T-helper 2 cell treated with Interferon-gamma antibody and Interleukin-4, amounts not matched to agents 100 ng/mL and 5 ng/mL, for 36 hours (primary cell): ENCODE results near the gene GALNT2. TPM values are rescaled to one million over a fixed set of nuclear protein-coding genes. Genes with fewer than 3 reads are reported as not detected.

Source experiments
- intact Hi-C: fragments of 100-400 bp; cut with micrococcal nuclease; formaldehyde crosslinking; loops from one replicate; pipeline ENCODE4 v1.15.1; 2023
- total RNA-seq: library from RNA; stranded (reverse); gene quantifications from 2 replicates; pipeline ENCODE4 v1.2.3, GENCODE V29; 2022

The GALNT2 gene
- total RNA-seq, 1 donor from 2014 or later: 26.6 TPM

DNA sequence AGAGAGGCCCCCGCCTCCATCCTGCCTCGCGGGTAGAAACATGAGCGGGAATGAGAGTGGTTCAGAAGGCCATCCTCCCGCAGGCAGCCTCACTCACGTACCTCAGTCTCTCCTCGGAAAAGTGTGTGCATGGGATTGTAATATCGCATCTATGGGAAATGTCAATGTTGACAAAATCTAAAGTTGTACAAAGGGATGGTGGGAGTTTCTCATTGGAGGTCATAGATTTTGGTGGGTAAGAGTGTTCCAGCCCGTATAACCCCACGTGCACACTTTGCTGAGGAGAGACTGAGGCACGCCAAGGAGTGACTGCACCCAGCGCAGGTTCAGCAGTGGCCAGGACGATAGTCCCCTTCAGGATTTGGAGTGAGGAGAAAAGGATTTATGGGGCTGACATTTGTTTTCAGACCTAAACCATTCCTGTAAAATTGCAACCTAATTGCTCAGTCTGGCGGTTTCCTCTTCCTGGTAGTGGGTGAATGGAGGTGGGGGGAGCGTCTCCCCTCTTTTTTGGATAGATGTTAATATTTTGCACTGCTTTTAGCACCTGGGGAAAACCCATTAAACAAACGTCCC, 59.6 kb downstream of the GALNT2 start:
- intact Hi-C loops: loop anchor here (2.0 kb wide), 1 partner anchor 60 kb away; the partner anchor contains the start of gene GALNT2

DNA sequence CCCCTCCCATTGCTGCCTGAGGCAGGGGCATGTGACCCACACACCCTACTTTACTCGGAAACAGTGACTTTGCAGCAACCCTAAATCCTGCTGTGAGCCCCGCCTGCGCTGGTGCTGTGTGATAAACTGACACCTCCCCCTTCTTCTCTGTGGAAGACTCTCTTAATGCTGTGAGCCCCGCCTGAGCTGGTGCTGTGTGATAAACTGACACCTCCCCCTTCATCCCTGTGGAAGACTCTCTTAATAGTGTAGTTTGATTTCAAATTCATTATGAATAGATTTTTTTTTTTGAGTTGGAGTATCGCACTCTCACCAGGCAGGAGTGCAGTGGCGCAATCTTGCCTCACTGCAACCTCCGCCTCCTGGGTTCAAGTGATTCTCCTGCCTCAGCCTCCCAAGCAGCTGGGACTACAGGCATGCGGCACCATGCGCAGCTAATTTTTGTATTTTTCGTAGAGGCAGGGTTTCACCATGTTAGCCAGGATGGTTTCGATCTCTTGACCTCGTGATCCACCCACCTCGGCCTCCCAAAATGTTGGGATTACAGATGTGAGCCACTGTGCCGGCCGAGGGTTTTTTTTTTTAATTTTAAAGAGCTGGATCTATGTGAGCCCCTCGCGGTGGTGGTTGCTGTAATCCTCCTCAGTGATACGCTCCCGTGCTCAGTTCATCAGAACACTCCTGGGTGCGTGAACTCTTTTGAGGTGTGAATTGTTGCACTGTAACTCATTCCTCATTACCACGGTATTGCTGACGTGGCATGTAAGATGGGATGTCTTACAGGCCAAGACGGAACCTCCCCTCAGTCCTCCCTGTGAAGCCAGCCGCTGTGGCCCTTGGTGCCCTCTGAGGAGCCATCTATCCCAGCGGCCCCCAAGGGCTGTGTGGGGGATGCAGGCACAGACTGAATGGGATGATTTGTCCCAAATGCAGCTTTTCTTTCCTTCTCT, 60.3 kb downstream of the GALNT2 start:
- intact Hi-C loops: loop anchor here (2.0 kb wide), 1 partner anchor 61 kb away; the partner anchor contains the start of gene GALNT2

DNA sequence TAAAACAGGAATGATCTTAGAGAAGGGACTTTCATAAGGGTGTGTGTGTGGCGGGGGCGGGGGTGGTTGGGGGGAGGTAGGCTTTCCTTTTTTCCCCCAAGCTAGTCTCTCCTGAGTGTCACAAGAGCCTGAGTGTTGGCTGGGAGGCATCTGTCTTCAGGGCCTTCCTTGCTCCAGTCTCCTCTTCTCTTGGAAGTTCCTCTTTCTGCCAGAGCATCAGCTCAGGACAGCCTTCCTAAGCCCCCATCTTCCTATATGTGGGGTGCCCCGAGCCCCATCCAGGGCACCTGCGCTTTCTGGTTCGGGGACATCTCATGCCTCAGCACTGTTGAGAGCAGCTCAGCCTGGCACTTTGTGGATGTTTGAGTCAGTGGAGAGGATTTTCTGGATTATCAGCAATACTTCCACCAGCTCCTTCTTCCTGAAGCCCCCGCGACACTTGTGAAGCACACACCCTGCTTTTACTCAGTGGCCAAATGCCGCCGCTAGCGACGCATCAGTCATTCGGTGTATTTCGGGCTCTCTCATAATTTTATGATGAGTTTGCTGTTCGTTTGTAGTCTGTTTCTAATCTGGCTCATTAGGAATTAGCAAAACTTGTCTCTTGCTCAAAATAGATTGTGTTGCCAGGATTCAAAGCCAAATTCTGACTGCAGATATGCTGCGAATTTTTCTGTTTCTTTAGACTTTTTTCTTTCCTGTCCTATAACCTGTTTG, 61.7 kb downstream of the GALNT2 start:
- intact Hi-C loops: no loop called here

DNA sequence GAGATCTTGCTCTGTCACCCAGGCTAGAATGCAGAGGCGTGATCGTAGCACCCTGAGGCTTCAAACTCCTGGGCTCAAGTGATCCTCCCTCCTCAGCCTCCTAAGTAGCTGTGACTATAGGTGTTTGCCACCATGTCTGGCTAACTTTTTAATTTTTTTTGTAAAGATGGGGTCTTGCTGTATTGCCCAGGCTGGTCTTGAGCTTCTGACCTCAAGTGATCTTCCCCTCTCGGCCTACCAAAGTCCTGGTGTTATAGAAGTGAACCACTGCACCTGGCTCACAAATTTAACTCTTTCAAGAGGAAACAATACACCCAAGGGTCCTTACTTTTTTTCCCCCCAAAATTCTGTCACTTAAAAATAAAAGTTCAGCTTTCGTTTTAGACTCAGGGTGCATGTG, 62.3 kb downstream of the GALNT2 start:
- intact Hi-C loops: no loop called here

DNA sequence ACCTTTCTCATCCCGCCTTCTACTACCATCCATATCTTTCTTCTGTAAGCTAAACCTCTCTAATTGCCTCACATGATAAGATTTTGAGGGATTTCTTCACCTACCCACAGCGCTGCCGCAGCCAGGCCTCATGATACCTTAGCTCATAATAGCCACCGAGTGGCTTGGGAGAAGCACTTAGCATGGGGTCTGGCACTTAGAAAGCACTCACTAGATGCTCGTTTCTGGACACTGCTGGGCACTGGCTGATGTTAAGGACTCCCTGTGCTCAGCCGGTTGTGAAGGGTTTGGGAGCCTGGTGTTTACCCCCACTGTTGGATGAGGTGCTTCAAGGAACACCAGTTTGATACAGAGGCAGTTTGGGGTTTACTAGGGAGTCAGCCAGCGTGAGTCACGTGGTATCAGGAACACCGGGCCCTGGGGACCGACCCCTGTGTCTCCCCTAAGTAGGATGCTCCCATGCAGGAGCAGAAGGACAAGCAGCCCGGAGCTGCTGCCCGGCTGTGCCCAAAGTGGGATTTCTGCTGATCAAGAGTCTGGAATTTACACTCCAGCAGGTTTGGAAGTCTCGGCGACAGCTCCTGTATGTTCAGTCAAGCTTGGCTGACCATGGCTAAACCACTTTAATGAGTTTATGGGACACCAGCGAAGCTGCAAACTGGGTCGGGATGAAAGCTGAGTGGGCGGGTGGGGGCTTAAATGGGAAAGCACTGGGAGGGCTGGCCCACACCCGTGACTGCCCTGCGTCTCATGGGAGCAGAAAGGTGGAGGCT, 63.3 kb downstream of the GALNT2 start:
- intact Hi-C loops: no loop called here

DNA sequence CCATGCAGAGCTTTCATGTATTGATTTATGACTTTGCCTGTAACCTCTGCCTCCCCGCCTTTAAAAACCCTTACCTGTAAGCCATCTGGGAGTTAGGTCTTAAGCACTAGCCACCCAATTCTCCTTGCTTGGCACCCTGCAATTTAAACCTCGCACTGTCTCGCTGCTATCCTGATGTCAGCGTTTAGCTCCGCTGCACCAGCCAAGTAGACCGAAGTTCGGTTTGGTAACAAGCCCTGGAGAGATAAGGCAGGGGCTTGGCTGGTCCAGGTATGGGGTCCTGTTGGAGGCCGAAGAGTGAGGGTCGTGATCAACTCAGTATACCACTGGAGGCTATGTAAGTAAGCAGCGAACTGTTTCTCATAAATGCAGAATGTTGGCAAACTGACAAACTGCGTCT, 64.4 kb downstream of the GALNT2 start:
- intact Hi-C loops: no loop called here

GRCh38 chr1:230132758-230133157, 65.7 kb downstream of the GALNT2 start:
- intact Hi-C loops: no loop called here

DNA sequence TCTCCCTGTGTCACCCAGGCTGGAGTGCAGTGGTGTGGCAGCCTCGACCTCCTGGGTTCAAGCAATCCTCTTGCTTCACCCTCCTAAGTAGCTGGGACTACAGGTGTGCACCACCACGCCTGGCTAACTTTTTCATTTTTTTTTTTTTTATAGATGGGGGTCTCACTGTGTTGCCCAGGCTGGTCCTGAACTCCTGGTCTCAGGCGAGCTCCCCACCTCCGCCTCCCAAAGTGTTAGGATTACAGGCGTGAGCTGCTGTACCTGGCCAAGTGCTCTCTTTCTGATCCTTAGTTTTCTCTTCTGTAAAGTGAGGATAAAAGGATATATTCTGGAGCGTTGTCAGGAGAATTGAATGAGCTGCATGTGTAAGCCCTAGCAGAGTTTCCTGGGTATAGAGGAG, 68.7 kb downstream of the GALNT2 start:
- intact Hi-C loops: no loop called here

GRCh38 chr1:230136453-230137336, 69.7 kb downstream of the GALNT2 start:
- intact Hi-C loops: no loop called here

- intact Hi-C loops: no loop called here
Measured at GRCh38 chr1:230137337-230137815, 70.3 kb downstream of the GALNT2 start.

- intact Hi-C loops: no loop called here
Measured at GRCh38 chr1:230138561-230139239, 71.7 kb downstream of the GALNT2 start.

- intact Hi-C loops: no loop called here
Measured at GRCh38 chr1:230139315-230139714, 72.3 kb downstream of the GALNT2 start.

GRCh38 chr1:230139741-230140140, 72.7 kb downstream of the GALNT2 start:
- intact Hi-C loops: no loop called here

DNA sequence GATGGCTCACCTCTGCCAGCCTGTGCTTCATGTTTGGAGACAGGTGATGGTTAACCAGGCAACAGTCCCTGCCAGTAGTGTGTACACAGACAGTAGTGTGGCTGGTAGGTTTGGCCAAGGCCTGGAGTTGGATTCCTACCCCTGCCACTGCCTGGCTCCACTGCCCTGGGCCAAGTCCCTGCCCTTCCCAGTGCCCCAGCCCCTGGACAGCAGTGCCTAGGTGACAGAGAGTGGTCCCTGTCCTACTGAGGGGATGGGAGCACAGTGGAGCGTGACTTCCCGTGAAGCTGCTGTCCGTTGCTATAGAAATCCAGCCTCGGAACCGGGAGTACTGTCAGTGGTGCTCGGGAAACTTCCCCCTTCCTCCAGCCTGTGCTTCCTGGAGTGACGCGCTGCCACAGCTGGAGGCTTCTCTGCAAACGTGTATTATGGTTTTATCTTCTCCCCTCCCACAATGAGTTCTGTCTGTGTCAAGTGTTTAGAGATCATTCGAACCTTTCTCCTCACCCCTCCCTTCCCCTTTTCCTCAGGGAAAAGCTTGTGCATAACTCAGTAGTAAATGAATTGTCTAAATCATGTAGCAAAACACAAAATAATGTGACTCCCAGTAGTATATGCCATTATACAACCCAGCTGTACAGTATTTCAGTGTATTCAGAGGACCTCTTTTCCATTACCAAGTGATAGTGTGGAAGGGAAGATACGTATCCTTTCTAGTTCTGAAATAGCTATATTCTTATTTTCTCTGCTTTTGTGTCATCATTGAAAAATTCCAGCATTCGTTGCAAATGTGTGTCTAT, 73.4 kb downstream of the GALNT2 start:
- intact Hi-C loops: no loop called here

DNA sequence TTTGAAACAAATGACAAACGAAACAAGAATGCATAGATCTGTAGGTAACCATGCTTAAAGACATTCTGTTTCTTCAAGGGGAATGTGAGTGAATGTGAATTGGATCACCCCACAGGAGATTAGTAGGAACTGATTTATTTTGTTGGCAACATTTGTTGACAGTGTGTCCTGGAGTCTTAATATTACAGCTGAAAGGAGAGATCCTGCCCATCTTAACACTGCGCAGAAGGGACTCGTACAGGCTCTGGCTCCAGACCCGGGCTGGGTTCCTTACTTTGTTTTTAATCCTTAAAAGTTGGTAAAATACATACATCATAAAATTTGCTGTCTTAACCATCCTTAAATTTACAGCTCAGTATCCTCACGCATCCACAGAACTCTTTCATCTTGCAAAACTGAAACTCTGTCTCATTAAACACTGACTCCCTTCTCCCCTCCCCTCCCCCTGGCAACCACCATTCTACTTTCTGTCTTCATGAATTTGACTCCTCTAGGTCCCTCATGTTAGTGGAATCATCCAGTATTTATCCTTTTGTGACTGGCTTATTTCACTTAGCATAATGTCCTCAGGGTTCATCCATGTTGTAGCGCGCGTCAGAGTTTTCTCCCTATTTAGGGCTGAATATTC, 74.1 kb downstream of the GALNT2 start:
- intact Hi-C loops: no loop called here

GRCh38 chr1:230141797-230142607, 75.0 kb downstream of the GALNT2 start:
- intact Hi-C loops: no loop called here

- intact Hi-C loops: no loop called here
Measured at GRCh38 chr1:230142608-230143210, 75.7 kb downstream of the GALNT2 start.
